NAMALWA (cell line): ENCODE results near the gene LAMA3.

ENCODE experiments used
- DNase-seq: peaks from one replicate; pipeline ENCODE4 v3.0.0-alpha.2; 2015; ENCODE audit warnings: low spot score

LAMA3 gene

GRCh38 chr18:23906658-23907057 lies 217.4 kb downstream of the LAMA3 start:
- no peak for DNase-seq

GRCh38 chr18:23908827-23909226 lies 219.6 kb downstream of the LAMA3 start:
- DNase-seq, result no peak

DNA sequence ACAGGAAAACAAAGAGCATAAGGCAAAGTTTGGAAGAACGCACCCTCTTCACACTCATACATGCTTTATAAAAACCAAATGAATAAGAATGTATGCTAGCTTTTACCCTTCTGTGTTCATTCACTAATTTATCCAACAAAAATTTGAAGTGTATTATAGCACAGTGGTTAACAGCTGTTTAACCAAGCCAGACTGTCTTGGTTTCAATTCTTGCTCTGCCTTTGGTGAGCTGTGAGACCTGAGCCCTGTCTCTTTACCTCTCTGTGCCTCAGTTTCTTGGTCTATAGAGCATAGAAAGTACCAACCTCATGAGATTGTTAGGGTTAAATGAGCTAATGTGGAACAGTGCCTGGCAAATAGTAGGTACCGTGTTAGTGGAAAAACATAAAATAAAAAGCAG lies 220.8 kb downstream of the LAMA3 start:
- DNase-seq, result no peak

- DNase-seq, result no peak
Observed at GRCh38 chr18:23912356-23912755, 223.1 kb downstream of the LAMA3 start.

DNA sequence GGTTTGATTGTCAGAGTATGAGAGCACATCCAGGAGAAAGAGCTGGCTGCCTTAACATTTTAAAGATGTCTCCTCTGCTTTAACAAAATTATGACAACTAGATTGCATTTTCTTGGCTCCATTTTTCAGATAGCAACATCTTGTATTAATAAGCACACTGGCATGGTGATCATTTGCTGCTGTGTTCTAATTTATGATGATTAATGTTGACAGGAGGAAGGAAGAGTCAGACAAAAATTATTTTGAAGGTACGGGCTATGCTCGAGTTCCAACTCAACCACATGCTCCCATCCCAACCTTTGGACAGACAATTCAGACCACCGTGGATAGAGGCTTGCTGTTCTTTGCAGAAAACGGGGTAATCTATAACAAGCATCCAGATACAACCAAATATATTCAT lies 227.1 kb downstream of the LAMA3 start:
- no peak for DNase-seq

- peak; percentile 83 for DNase-seq
Observed at GRCh38 chr18:23918395-23919032, 229.3 kb downstream of the LAMA3 start.

DNA sequence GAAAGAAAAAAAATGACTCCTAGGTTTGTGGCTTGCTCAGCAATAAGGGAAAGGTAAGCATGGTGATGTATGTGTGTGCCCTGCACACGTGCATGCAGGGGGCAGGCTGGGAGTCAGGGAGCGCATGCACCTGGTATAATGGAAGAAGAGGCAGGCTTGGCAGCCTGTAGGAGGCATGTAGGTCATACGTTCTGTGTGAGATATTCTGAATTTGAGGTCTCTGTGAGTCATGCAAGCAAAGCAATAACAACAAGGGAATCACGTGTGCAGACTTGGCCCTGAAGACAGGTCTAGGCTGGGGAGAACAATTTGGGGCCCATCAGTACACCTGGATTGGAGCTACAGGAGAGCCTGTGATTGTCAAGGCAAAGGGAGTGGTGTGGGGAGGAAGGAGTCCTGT lies 230.8 kb downstream of the LAMA3 start:
- DNase-seq, result no peak

GRCh38 chr18:23921716-23922285 lies 232.5 kb downstream of the LAMA3 start:
- no peak for DNase-seq

DNA sequence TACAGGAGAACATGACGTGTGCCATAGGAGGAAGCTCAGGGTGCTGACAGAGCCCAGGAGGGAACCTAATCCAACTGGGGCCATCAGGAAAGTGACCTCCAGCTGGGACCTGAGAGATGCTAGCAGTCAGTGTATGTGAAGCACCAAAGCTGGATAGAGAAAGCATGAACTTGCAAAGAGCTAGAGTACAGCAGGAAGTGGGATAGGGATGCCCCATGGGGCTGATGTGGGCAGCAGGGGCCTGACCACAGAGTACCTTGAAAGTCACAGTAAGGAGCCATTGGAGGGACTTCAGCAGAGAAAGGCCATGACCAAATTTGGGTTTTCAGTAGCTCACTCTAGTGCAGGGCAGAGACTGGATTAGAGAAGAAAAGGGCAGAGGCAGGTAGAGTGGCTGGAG lies 233.7 kb downstream of the LAMA3 start:
- no peak for DNase-seq

- DNase-seq, result no peak
Observed at GRCh38 chr18:23924813-23925212, 235.6 kb downstream of the LAMA3 start.

- no peak for DNase-seq
Observed at GRCh38 chr18:23926571-23926970, 237.3 kb downstream of the LAMA3 start.

DNA sequence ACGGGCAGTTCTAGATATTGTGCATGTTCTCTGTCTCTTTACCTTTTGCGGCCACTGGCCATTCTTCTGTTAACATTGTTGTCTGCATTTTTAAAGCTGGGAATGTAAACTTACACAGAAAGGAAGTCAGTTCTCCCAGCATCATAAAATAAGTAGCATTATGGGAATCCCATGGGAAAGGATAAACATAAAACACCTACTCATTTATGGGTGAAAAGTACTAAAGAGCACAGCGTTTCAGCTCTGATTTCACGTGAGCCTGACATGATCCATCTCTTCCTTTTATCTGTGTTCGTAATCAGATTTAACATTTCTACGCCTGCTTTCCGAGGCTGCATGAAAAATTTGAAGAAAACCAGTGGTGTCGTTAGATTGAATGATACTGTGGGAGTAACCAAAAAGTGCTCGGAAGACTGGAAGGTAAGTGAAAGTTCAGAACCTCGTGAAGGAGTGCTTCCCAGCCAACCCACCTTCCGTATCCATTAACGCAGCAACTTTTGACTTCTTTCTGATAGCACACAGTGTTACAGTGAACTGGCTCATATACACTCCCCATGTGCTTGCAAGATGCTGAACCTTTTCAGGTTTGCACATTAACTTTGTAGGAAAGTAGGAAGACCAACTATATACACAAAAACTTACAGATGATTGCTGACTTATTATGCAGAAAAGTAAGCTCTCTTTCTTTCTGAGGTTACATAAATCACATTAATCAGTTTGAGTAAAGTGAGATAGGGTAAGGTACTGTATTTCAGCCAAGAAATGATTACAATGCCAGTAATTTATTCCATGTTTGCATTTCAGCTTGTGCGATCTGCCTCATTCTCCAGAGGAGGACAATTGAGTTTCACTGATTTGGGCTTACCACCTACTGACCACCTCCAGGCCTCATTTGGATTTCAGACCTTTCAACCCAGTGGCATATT lies 238.8 kb downstream of the LAMA3 start:
- DNase-seq, result no peak

DNA sequence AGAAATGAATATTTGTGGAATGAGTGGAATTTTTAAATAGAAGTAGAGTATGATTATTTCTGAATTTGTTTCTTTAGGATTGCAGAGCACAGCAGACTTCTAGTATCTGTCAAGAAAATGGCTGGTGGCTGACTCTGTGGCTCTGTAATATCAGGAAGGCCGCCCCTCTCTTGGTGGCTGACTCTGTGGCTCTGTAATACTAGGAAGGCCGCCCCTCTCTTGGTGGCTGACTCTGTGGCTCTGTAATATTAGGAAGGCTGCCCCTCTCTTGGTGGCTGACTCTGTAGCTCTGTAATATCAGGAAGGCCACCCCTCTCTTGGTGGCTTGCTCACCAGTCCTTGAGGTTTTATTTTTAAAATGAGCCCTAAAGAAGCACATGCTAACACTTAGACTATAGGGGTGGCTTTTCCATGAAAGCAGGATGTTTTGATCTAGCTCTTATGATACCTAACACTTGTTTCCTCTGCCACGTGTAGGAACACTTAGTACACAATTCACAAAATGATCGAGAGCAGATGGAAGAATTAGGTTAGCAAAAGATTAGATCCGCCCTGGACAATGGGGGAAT lies 240.2 kb downstream of the LAMA3 start:
- no peak for DNase-seq

- DNase-seq, result no peak
Observed at GRCh38 chr18:23930002-23930401, 240.7 kb downstream of the LAMA3 start.

GRCh38 chr18:23932385-23933067 lies 243.3 kb downstream of the LAMA3 start:
- no peak for DNase-seq

DNA sequence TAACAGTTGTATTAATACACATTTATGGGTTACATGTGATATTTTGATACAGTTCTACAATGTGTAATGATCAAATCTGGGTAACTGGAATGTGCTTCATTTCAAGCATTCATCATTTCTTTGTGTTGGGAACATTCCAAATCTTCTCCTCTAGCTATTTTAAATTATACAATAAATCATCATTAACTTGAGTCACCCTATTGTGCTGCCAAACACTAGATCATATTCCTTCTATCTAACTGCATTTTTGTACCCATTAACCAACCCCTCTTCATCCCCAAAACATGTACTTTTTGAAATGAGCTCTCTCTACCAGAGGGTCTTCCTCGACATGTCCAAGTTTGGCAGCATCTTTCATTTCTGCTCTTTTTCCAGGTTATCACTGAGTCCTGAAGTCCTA lies 244.2 kb downstream of the LAMA3 start:
- no peak for DNase-seq

DNA sequence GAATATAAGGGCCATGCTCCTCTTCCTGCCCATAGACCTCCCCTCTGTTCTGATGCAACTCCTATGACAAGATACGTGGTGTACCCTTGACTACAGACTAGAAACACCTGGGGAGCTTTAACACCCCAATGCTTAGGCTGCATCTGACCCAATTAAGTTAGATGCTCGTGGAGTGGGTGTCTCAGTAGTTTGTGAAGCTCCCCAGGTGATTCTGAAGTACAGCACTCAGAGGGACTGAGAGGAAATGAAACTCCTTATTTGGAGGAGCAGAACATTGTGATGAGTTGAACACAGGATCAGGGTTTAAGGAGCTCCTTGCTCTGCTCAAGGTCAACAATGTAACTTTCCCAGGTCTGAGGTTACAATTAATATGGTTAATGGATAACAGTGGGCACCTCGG lies 245.0 kb downstream of the LAMA3 start:
- DNase-seq, result no peak

GRCh38 chr18:23934863-23935262 lies 245.6 kb downstream of the LAMA3 start:
- DNase-seq, result no peak

DNA sequence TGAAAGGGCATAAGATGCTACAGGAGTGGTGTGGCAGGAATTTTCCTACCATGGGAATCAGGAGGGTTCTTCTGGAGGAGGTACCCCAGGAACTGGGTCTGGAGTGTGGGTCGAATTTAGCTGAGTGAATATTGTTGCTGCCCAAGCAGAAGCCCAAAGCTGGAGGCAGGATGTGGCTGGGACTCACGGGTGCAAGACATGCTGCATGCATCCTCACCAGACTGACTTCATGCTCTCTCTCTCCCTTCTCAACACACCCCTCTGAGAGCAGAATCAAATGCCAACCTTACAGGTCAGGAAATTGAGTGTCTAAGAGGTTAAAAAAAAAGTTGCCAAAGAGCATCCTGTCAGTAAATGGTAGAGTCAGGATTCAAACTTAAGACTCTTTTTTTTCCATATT lies 246.6 kb downstream of the LAMA3 start:
- no peak for DNase-seq

GRCh38 chr18:23936381-23936958 lies 247.2 kb downstream of the LAMA3 start:
- DNase-seq, result no peak

DNA sequence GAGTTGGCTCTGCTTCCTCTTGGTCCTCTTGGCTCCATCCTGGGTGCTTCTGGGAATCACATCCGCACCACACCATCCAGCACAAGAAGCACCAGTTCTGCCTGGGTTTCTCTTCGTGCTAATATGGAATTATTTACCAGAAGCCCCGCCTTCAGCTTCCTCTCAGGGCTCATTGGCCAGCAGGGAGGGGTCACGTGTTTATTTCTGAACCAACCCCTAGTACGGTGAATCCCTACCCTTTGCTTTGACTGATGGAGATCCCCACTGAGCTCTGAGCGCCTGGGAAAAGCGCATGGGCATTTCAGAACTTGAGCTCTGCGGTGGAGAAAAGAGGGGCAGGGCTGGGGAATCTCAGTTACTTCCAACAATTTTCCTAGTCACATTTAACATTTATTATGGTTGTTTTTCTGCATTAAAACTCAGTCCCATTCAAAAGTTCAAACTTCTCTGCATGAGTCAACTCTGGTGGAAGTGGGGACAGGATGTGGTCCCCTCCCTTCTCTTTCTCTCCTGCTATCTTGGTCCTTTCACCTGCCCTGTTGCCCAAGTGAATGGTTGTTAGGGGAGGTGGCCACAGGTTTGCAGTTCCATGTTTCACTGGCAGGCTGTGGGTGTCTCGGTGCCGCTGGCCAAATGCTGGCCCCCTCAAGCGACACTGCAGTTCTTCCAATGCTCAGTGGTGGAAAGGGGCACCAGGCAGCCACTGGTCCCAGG lies 248.9 kb downstream of the LAMA3 start:
- no peak for DNase-seq
